ENCODE measurements around the gene CISD2.

DNA sequence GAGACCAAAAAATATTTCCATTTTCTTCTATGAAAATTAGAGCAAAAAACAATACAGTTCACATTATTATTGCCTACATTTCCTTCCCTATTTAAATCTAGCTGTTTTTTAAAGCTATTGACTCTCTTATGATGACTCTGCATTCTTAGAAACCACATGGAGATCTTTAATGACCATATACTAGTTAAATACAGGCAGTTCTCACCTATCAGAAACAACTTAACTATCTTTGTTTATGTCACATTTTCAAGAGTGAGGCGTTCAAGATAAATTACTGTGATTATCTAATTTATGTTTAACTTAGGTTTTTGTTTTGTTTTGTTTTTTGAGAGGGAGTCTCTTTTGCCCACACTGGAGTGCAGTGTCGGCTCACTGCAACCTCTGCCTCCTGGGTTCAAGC lies 3.0 kb downstream of the CISD2 start:
- TF ChIP-seq POLR2AphosphoS5 (IDR thresholded peaks at IDR 0.05) (no peak), POLR2A (IDR thresholded peaks at IDR 0.05) (no peak)
- TF ChIP-seq, protein P1, sequence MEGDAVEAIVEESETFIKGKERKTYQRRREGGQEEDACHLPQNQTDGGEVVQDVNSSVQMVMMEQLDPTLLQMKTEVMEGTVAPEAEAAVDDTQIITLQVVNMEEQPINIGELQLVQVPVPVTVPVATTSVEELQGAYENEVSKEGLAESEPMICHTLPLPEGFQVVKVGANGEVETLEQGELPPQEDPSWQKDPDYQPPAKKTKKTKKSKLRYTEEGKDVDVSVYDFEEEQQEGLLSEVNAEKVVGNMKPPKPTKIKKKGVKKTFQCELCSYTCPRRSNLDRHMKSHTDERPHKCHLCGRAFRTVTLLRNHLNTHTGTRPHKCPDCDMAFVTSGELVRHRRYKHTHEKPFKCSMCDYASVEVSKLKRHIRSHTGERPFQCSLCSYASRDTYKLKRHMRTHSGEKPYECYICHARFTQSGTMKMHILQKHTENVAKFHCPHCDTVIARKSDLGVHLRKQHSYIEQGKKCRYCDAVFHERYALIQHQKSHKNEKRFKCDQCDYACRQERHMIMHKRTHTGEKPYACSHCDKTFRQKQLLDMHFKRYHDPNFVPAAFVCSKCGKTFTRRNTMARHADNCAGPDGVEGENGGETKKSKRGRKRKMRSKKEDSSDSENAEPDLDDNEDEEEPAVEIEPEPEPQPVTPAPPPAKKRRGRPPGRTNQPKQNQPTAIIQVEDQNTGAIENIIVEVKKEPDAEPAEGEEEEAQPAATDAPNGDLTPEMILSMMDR (IDR thresholded peaks at IDR 0.05): no peak

Data from upper lobe of left lung (tissue), 4 donors.